GM23338 (cell line): ENCODE results near the gene LRMDA. TPM values are rescaled to one million over a fixed set of nuclear protein-coding genes. Genes with fewer than 3 reads are reported as not detected.

Experiments
- ATAC-seq: fragments of 200-7000 bp; cut with Tn5 transposase; 3 replicates; pipeline ENCODE4 v1.9.1; 2020
- DNase-seq: peaks from one replicate; pipeline ENCODE4 v3.0.0-alpha.2; 2015; ENCODE audit warnings: low spot score
- H2AFZ ChIP-seq: fragments of 200-600 bp; sonication (generic); 2 replicates; pipeline ENCODE4 v1.8.0; 2016; ENCODE audit warnings: antibody characterized with exemption, mild to moderate bottlenecking, moderate library complexity
- H3F3A ChIP-seq: fragments of 200-600 bp; sonication (generic); replicated peaks from 2 replicates; pipeline ENCODE4 v1.8.0; 2017; ENCODE audit warnings: antibody characterized with exemption, mixed run types, low read depth
- H3K27ac ChIP-seq: fragments of 200-600 bp; sonication (generic); 2 replicates; pipeline ENCODE4 v1.6.1; 2016; ENCODE audit warnings: low read depth
- H3K27me3 ChIP-seq: fragments of 200-600 bp; sonication (generic); 2 replicates; pipeline ENCODE4 v1.8.0; 2016; ENCODE audit warnings: mild to moderate bottlenecking, mixed run types, moderate library complexity; ENCODE audit not compliant: insufficient read depth
- H3K36me3 ChIP-seq: fragments of 200-600 bp; sonication (generic); 2 replicates; pipeline ENCODE4 v1.8.0; 2016; ENCODE audit warnings: mild to moderate bottlenecking; ENCODE audit not compliant: insufficient read depth
- H3K4me1 ChIP-seq: fragments of 200-600 bp; sonication (generic); 2 replicates; pipeline ENCODE4 v1.8.0; 2016; ENCODE audit warnings: mild to moderate bottlenecking, moderate library complexity; ENCODE audit not compliant: insufficient read depth
- H3K4me2 ChIP-seq: fragments of 200-600 bp; sonication (generic); 2 replicates; pipeline ENCODE4 v1.7.1; 2017; ENCODE audit warnings: mixed run types
- H3K4me3 ChIP-seq: fragments of 200-600 bp; sonication (generic); 2 replicates; pipeline ENCODE4 v1.6.1; 2016; ENCODE audit warnings: mixed run types
- H3K79me2 ChIP-seq: fragments of 200-600 bp; sonication (generic); replicated peaks from 2 replicates; pipeline ENCODE4 v1.8.0; 2017; ENCODE audit warnings: mild to moderate bottlenecking; ENCODE audit not compliant: insufficient read depth
- H3K9me2 ChIP-seq: fragments of 200-600 bp; sonication (generic); 2 replicates; pipeline ENCODE4 v1.8.0; 2017; ENCODE audit not compliant: insufficient read depth
- H4K20me1 ChIP-seq: fragments of 200-600 bp; sonication (generic); replicated peaks from 2 replicates; pipeline ENCODE4 v1.8.0; 2017; ENCODE audit warnings: mild to moderate bottlenecking; ENCODE audit not compliant: insufficient read depth
- H3K27ac Mint-ChIP-seq: 2 replicates; pipeline ENCODE4 v1.8.0; 2020; ENCODE audit warnings: inconsistent platforms, mild to moderate bottlenecking, moderate library complexity, mixed read lengths
- H3K27me3 Mint-ChIP-seq: 3 replicates; pipeline ENCODE4 v1.8.0; 2022; ENCODE audit warnings: low read depth, mild to moderate bottlenecking, moderate library complexity, mixed read lengths, inconsistent platforms; ENCODE audit not compliant: insufficient read depth, poor library complexity
- H3K36me3 Mint-ChIP-seq: 3 replicates; pipeline ENCODE4 v1.8.0; 2021; ENCODE audit warnings: low read depth, mild to moderate bottlenecking, inconsistent platforms, moderate library complexity, mixed read lengths
- H3K4me1 Mint-ChIP-seq: 3 replicates; pipeline ENCODE4 v1.8.0; 2020; ENCODE audit warnings: mild to moderate bottlenecking, inconsistent platforms, mixed read lengths
- H3K4me3 Mint-ChIP-seq: 3 replicates; pipeline ENCODE4 v1.8.0; 2021; ENCODE audit warnings: moderate library complexity, mild to moderate bottlenecking, inconsistent platforms, mixed read lengths
- H3K9me3 Mint-ChIP-seq: 3 replicates; pipeline ENCODE4 v1.8.0; 2020; ENCODE audit warnings: moderate library complexity, mild to moderate bottlenecking, inconsistent platforms, mixed read lengths
- CTCF ChIP-seq, 2 experiments: fragments of 200-600 bp in 1 of 2; sonication (generic) in 1 of 2; conservative IDR thresholded peaks; 2 replicates each; pipeline versions ENCODE4 v1.5.1 to v1.6.1; 2016 to 2017; ENCODE audit warnings: antibody characterized with exemption in 2 of 2, low read depth in 2 of 2, mild to moderate bottlenecking in 2 of 2, moderate library complexity in 1 of 2
- EZH2 ChIP-seq: fragments of 200-600 bp; sonication (generic); IDR thresholded peaks from one replicate; pipeline ENCODE4 v1.8.0; 2017; ENCODE audit warnings: antibody characterized with exemption, mild to moderate bottlenecking, low read depth; ENCODE audit not compliant: unreplicated experiment
- JUNB ChIP-seq: IDR thresholded peaks from one replicate; pipeline ENCODE4 v1.6.1; 2016; ENCODE audit warnings: antibody characterized with exemption; ENCODE audit not compliant: unreplicated experiment
- POLR2AphosphoS5 ChIP-seq: IDR thresholded peaks from 2 replicates; pipeline ENCODE4 v1.6.1; 2016; ENCODE audit warnings: antibody characterized with exemption, low read depth
- REST ChIP-seq: IDR thresholded peaks from one replicate; pipeline ENCODE4 v1.6.1; 2018; ENCODE audit warnings: antibody characterized with exemption; ENCODE audit not compliant: unreplicated experiment
- STAT1 ChIP-seq: IDR thresholded peaks from one replicate; pipeline ENCODE4 v1.6.1; 2016; ENCODE audit warnings: antibody characterized with exemption; ENCODE audit not compliant: unreplicated experiment
- ZNF114 ChIP-seq: fragments of 250-450 bp; sonication (Bioruptor Pico); IDR thresholded peaks from 2 replicates; pipeline ENCODE4 v1.5.0; 2020; ENCODE audit warnings: mild to moderate bottlenecking, moderate library complexity
- ZNF462 ChIP-seq: fragments of 250-450 bp; sonication (Bioruptor Pico); IDR thresholded peaks from 2 replicates; pipeline ENCODE4 v1.5.0; 2020; ENCODE audit warnings: mild to moderate bottlenecking, moderate library complexity
- polyA plus RNA-seq: library from polyadenylated mRNA; unstranded; fragments of >200 nt; fragmentation: Nextera tagmentation; extraction: Ambion mirVana; gene quantifications from 2 replicates; pipeline ENCODE4 v1.2.1, GENCODE V29; 2016
- total RNA-seq: library from RNA; depleted of rRNA; stranded (reverse); fragments of >200 nt; shearing (Covaris generic); gene quantifications from 2 replicates; pipeline ENCODE4 v1.2.3, GENCODE V29; 2014

Gene LRMDA
- total and polyA plus RNA-seq, 2 experiments from 2014 or later: 0.90 to 1.8 TPM

- no peak overlapping the region for H3K27ac ChIP-seq
- H3K79me2 ChIP-seq: no peaks in the 10 kb centered on the region
- H3K27me3 ChIP-seq: no peaks in the 10 kb centered on the region
- H3K27ac Mint-ChIP-seq: no peak overlapping the region
- H3K27me3 Mint-ChIP-seq: peaks cover 1% of the 10 kb centered on the region
- TF ChIP-seq CTCF (conservative IDR thresholded peaks at IDR 0.05; ENCODE audit: low read depth in 2 of 2) (no peak), ZNF462 (CRISPR knock-in tag) (no peak), ZNF114 (CRISPR knock-in tag) (no peak), EZH2 (no peak), STAT1 (no peak), REST (no peak), POLR2AphosphoS5 (no peak), JUNB (no peak)
- H4K20me1 ChIP-seq: no peaks in the 10 kb centered on the region
- no peak overlapping the region for H2AFZ ChIP-seq
- peaks cover 24% of the 10 kb centered on the region for H3K9me3 Mint-ChIP-seq
- H3K4me1 ChIP-seq: peaks cover 4% of the 10 kb centered on the region
- H3K36me3 Mint-ChIP-seq: peaks cover 19% of the 10 kb centered on the region
- H3K4me2 ChIP-seq: no peak overlapping the region
- peaks cover 24% of the 10 kb centered on the region for H3K4me1 Mint-ChIP-seq
- no peak overlapping the region for H3K4me3 Mint-ChIP-seq
- no peaks in the 10 kb centered on the region for H3F3A ChIP-seq
- ATAC-seq: no peak
- no peaks in the 10 kb centered on the region for H3K36me3 ChIP-seq
- DNase-seq: no peak
- no peak overlapping the region for H3K4me3 ChIP-seq
- no peaks in the 10 kb centered on the region for H3K9me2 ChIP-seq
Measured at GRCh38 chr10:76037531-76038155, 606.2 kb downstream of the LRMDA start.
